ENCODE results near the gene TMEM169.
A peak's percentile ranks its signal among the peaks of the same experiment; 100 is the strongest.

TMEM169 gene

GRCh38 chr2:216081487-216082116, at the start of gene TMEM169, which contains the start of gene PECR:
TMEM169 (plus strand) TSS chr2:216081919; CDS start chr2:216095964, 14,045 bp downstream.
PECR (minus strand) TSS chr2:216081809; CDS start chr2:216081741, 68 bp downstream.
- peak; percentile 92 for DNase-seq

- no peak for DNase-seq
These were observed 49.6 kb upstream of the TMEM169 start for GRCh38 chr2:216031960-216032689.

GRCh38 chr2:216033403-216033802, 48.3 kb upstream of the TMEM169 start:
- DNase-seq: no peak

GRCh38 chr2:216034065-216034464, 47.7 kb upstream of the TMEM169 start:
- peak; percentile 92 for DNase-seq

- no peak for DNase-seq
These were observed 41.8 kb upstream of the TMEM169 start for GRCh38 chr2:216039918-216040317.

GRCh38 chr2:216041438-216041837, 40.3 kb upstream of the TMEM169 start:
- DNase-seq: no peak

GRCh38 chr2:216043949-216044348, 37.8 kb upstream of the TMEM169 start:
- no peak for DNase-seq

- DNase-seq: no peak
These were observed 36.7 kb upstream of the TMEM169 start for GRCh38 chr2:216044883-216045486.

GRCh38 chr2:216047397-216047796, 34.3 kb upstream of the TMEM169 start:
- DNase-seq: no peak

GRCh38 chr2:216049452-216049851, 32.3 kb upstream of the TMEM169 start:
- no peak for DNase-seq

- no peak for DNase-seq
These were observed 30.4 kb upstream of the TMEM169 start for GRCh38 chr2:216051350-216051749.

GRCh38 chr2:216052420-216052819, 29.3 kb upstream of the TMEM169 start:
- DNase-seq: no peak

- no peak for DNase-seq
These were observed 26.0 kb upstream of the TMEM169 start for GRCh38 chr2:216055680-216056079.

GRCh38 chr2:216056739-216057138, 25.0 kb upstream of the TMEM169 start:
- no peak for DNase-seq

GRCh38 chr2:216057688-216058193, 24.0 kb upstream of the TMEM169 start:
- DNase-seq: peak; percentile 79

- DNase-seq: no peak
These were observed 22.4 kb upstream of the TMEM169 start for GRCh38 chr2:216059233-216059834.

GRCh38 chr2:216064014-216064630, 17.6 kb upstream of the TMEM169 start:
- DNase-seq: no peak

GRCh38 chr2:216064665-216065064, 17.1 kb upstream of the TMEM169 start:
- DNase-seq: no peak

- DNase-seq: no peak
These were observed 15.5 kb upstream of the TMEM169 start for GRCh38 chr2:216066230-216066629.

- no peak for DNase-seq
These were observed 12.7 kb upstream of the TMEM169 start for GRCh38 chr2:216069028-216069427.

- no peak for DNase-seq
These were observed 11.5 kb upstream of the TMEM169 start for GRCh38 chr2:216070195-216070594.

GRCh38 chr2:216071111-216071851, 10.4 kb upstream of the TMEM169 start:
- no peak for DNase-seq
